Osteocyte (in vitro differentiated cells): ENCODE results near the gene MFSD6L. TPM values are rescaled to one million over a fixed set of nuclear protein-coding genes. Genes with fewer than 3 reads are reported as not detected.

Source experiments
- DNase-seq: peaks from one replicate; pipeline ENCODE4 v3.0.0; 2021; ENCODE audit warnings: mixed read lengths; ENCODE audit not compliant: unreplicated experiment; ENCODE audit errors: extremely low spot score
- H3K27ac Mint-ChIP-seq: one replicate; pipeline ENCODE4 v1.8.0; 2021; ENCODE audit warnings: mild to moderate bottlenecking, mixed read lengths; ENCODE audit not compliant: unreplicated experiment
- H3K27me3 Mint-ChIP-seq: one replicate; pipeline ENCODE4 v1.8.0; 2021; ENCODE audit warnings: mixed read lengths; ENCODE audit not compliant: unreplicated experiment
- H3K36me3 Mint-ChIP-seq: one replicate; pipeline ENCODE4 v1.8.0; 2021; ENCODE audit warnings: mixed read lengths; ENCODE audit not compliant: unreplicated experiment
- H3K4me1 Mint-ChIP-seq: one replicate; pipeline ENCODE4 v1.8.0; 2021; ENCODE audit warnings: mixed read lengths; ENCODE audit not compliant: unreplicated experiment
- H3K4me3 Mint-ChIP-seq: one replicate; pipeline ENCODE4 v1.8.0; 2021; ENCODE audit warnings: mild to moderate bottlenecking, moderate library complexity, mixed read lengths; ENCODE audit not compliant: unreplicated experiment
- H3K9me3 Mint-ChIP-seq: one replicate; pipeline ENCODE4 v1.8.0; 2021; ENCODE audit warnings: mixed read lengths; ENCODE audit not compliant: unreplicated experiment
- total RNA-seq: library from RNA; stranded (reverse); gene quantifications from 2 replicates; pipeline ENCODE4 v1.2.1, GENCODE V29; 2021
- TF ChIP-seq, protein P1 (sequence below): fragments of 200-600 bp; sonication (generic); IDR thresholded peaks from 2 replicates; pipeline ENCODE4 v1.5.0; 2021; ENCODE audit warnings: antibody characterized with exemption, mild to moderate bottlenecking, moderate library complexity

The MFSD6L gene
- total RNA-seq, 1 donor from 2014 or later: not detected

DNA sequence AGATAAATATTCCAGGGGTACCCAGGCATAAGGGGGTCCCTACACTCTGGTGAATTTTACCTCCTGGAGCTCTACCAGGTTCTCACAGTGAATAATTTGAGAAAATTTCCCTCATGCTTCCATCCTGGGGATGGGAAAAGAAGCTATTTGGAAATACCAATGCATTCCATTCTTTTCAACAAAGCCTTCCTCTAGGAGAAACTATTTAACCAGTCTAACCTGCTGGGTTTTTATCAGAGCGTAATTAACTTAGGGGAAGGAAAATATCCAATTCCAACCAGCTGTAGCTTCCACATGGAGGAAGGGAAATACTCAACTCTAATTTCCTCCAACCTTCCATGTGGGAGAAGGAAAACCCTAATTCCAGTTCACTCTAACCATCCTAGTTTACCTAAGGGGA lies 17.0 kb downstream of the MFSD6L start:
- H3K9me3 Mint-ChIP-seq: peaks cover 7% of the 10 kb centered on the region
- H3K27ac Mint-ChIP-seq: no peak overlapping the region

DNA sequence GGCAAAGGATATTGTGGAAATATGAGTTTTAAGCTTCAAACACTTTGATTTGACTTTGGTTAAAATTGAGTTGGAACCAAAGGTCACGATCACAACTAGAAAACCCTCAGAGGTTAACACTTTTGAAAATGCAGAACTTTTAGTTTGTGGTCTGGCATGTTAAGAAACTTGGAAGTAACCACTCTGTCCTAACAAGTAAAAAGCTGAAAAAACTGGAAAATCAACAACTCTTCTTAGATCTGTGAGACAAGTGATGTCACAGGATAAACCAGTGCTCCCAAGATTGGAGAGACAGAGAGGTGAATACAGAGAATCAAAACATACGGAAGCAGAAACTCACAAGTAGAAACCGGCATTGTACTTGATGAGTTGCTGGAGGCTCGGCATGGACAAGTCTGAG lies 17.4 kb downstream of the MFSD6L start:
- no peak for DNase-seq
- Mint-ChIP-seq H3K27ac (no peak overlapping the region), H3K4me1 (no peaks in the 10 kb centered on the region), H3K9me3 (peaks cover 7% of the 10 kb centered on the region), H3K36me3 (no peaks in the 10 kb centered on the region), H3K4me3 (no peak overlapping the region), H3K27me3 (peaks cover 14% of the 10 kb centered on the region)
- TF ChIP-seq, protein P1, sequence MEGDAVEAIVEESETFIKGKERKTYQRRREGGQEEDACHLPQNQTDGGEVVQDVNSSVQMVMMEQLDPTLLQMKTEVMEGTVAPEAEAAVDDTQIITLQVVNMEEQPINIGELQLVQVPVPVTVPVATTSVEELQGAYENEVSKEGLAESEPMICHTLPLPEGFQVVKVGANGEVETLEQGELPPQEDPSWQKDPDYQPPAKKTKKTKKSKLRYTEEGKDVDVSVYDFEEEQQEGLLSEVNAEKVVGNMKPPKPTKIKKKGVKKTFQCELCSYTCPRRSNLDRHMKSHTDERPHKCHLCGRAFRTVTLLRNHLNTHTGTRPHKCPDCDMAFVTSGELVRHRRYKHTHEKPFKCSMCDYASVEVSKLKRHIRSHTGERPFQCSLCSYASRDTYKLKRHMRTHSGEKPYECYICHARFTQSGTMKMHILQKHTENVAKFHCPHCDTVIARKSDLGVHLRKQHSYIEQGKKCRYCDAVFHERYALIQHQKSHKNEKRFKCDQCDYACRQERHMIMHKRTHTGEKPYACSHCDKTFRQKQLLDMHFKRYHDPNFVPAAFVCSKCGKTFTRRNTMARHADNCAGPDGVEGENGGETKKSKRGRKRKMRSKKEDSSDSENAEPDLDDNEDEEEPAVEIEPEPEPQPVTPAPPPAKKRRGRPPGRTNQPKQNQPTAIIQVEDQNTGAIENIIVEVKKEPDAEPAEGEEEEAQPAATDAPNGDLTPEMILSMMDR: no peak

More for the DNA sequence above, 17.0 kb downstream of the MFSD6L start:
- no peak for DNase-seq
- peaks cover 10% of the 10 kb centered on the region for H3K27me3 Mint-ChIP-seq
- TF ChIP-seq, protein P1: no peak
- no peak overlapping the region for H3K4me3 Mint-ChIP-seq
- no peaks in the 10 kb centered on the region for H3K4me1 Mint-ChIP-seq
- no peaks in the 10 kb centered on the region for H3K36me3 Mint-ChIP-seq

DNA sequence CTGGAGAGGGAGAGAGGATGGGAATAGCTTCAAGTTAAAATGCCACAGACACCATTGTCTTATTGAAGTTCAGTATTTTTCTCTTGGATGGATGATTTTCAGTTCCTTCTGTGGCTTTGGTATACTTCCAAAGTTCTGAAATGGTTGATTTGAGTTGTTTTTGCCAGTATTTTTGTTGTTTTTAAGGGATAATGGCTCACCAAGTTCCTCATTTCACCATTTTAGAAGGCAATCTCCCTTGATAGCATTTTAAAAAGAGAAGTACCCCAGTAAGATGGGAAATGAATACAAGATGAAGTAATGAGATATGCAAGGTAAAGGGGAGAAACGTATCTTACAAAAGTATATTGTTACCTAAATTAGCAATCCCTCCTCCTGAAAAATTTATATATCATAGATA lies 22.3 kb downstream of the MFSD6L start:
- Mint-ChIP-seq H3K27ac (no peak overlapping the region), H3K36me3 (no peaks in the 10 kb centered on the region), H3K27me3 (peaks cover 14% of the 10 kb centered on the region), H3K4me1 (no peaks in the 10 kb centered on the region), H3K9me3 (peaks cover 16% of the 10 kb centered on the region), H3K4me3 (no peak overlapping the region)
- DNase-seq: no peak
- TF ChIP-seq, protein P1: no peak

DNA sequence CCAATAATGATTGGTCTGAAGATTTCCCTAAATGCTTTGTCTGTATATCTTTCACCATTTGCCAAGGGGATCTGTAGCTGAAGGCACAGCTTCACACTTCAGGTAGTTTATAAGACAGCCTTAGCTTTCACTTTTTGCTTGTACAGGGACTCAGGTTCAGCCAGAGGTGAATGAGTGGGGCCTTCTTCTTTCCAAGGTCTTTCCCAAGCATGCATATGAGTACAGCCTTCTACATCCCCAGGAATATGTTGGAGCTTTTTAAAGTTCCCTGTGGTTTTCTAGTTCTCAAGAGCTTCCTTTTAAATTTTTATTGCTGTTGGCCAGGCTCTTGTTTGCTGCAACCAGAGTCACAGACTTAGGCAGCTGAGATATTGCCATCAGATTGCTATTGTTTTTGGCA lies 22.9 kb downstream of the MFSD6L start:
- H3K9me3 Mint-ChIP-seq: peaks cover 16% of the 10 kb centered on the region
- H3K27ac Mint-ChIP-seq: no peak overlapping the region
- TF ChIP-seq, protein P1: no peak
- H3K4me3 Mint-ChIP-seq: no peak overlapping the region
- no peaks in the 10 kb centered on the region for H3K4me1 Mint-ChIP-seq
- DNase-seq: no peak
- H3K27me3 Mint-ChIP-seq: peaks cover 14% of the 10 kb centered on the region
- no peaks in the 10 kb centered on the region for H3K36me3 Mint-ChIP-seq

DNA sequence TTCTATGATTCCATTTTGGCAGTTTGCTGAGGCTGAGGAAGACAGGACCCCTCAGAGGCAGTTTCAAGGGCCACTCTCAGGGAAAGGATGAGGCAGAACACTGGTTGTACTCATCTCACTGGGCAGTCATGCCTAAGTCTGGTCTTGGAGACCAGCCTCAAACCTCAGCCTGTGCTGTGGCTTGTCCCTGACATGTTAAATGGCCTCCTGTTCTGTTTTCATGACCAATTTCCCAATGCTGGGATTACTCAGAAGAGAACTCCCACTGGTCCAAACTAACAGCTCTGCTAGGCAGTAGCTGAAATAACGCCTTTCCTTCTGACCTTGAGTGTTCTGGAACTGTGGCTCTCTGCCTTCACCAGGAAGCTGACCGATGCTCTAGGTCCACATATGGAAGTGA lies 32.4 kb downstream of the MFSD6L start:
- Mint-ChIP-seq H3K27me3 (peaks cover 31% of the 10 kb centered on the region), H3K27ac (no peak overlapping the region), H3K36me3 (no peaks in the 10 kb centered on the region), H3K4me1 (no peaks in the 10 kb centered on the region), H3K4me3 (no peak overlapping the region), H3K9me3 (no peaks in the 10 kb centered on the region)
- TF ChIP-seq, protein P1: no peak
- DNase-seq: no peak
